ENCODE results near the gene TIMP2. TPM values are rescaled to one million over a fixed set of nuclear protein-coding genes. Genes with fewer than 3 reads are reported as not detected.

The TIMP2 gene
- total and polyA plus RNA-seq, 2 of the 13 experiments (the other 11 are each of a cell fraction or from before 2014, with no cell fraction given), result 3.8 to 8.5 TPM

GRCh38 chr17:78952706-78953105 is 27.5 kb upstream of the TIMP2 start:
- intact Hi-C loops (cut with micrococcal nuclease; ENCODE audit: unreplicated experiment), result no loop called here
- TF ChIP-seq ZNF296 (CRISPR knock-in tag; conservative IDR thresholded peaks at IDR 0.05) (0 out of 2 replicates have a peak, but pooled peaks have one; percentile 25), ZNF205 (CRISPR knock-in tag; IDR thresholded peaks at IDR 0.05) (no peak), SAFB2 (CRISPR knock-in tag; IDR thresholded peaks at IDR 0.05; ENCODE audit: borderline replicate concordance, low read depth) (no peak), KDM2A (CRISPR knock-in tag; IDR thresholded peaks at IDR 0.05; ENCODE audit: borderline replicate concordance, low read depth) (0 out of 2 replicates have a peak, but pooled peaks have one; percentile 3), U2AF1 (optimal IDR thresholded peaks at IDR 0.05; ENCODE audit: low read depth, low read length) (no peak), ZNF800 (CRISPR knock-in tag; IDR thresholded peaks at IDR 0.05) (no peak), TFDP1 (CRISPR knock-in tag; IDR thresholded peaks at IDR 0.05; ENCODE audit: borderline replicate concordance) (no peak), CHD4 (IDR thresholded peaks at IDR 0.05; ENCODE audit: borderline replicate concordance, low read length) (no peak)
- Histone ChIP-seq H4K20me1 (ENCODE audit: insufficient read depth, low read length) (no peaks in the 10 kb centered on the region), H3K27ac (ENCODE audit: extremely low read length, insufficient read depth, low read length) (no peak overlapping the region), H3K4me3 (replicated peaks in 1 of 3; ENCODE audit: insufficient read depth in 1 of 3, low read depth in 2 of 3, low read length in 3 of 3) (peak overlapping the region in 1 of 3 experiments; percentile 61; a peak in 1 of 6 replicates), H3K27me3 (ENCODE audit: control insufficient read depth in 1 of 2, insufficient read depth in 2 of 2, low read length in 2 of 2) (peaks cover 5 to 44% of the 10 kb centered on the region in 2 experiments; a peak in 4 of 5 replicates), H3K4me1 (ENCODE audit: insufficient read depth, low read length) (peaks cover 30% of the 10 kb centered on the region), H3K9me3 (ENCODE audit: low read length) (peaks cover 18% of the 10 kb centered on the region), H3K9ac (ENCODE audit: insufficient read depth, low read depth, low read length) (peak overlapping the region; percentile 27; the same call in 1 of the 2 replicates), H2AFZ (ENCODE audit: low read length) (no peak overlapping the region), H3K4me2 (ENCODE audit: low read depth, low read length) (peak overlapping the region; percentile 68; the same call in 1 of the 2 replicates), H3K79me2 (ENCODE audit: insufficient read depth, low read length) (no peaks in the 10 kb centered on the region), H3K36me3 (replicated peaks in 1 of 2; ENCODE audit: control insufficient read depth in 1 of 2, insufficient read depth in 2 of 2, low read length in 2 of 2) (no peaks in the 10 kb centered on the region)
- BruUV-seq (replicated peaks), result no TSS peak
- 36% methylated on average over 9 of the region's 10 CpGs for whole genome bisulfite sequencing (ENCODE audit: low lambda C conversion rate)
- ATAC-seq (peak; percentile 8; the same call in 1 of the 3 replicates), FAIRE-seq (no peak), DNase-seq (ENCODE audit: low spot score) (no peak)
- CTCF ChIA-PET (ENCODE audit: low intra/inter-chr PET ratio, low total read pairs), result no interaction called here
- POLR2A ChIA-PET, result interaction anchor here (1.2 to 3.4 kb wide), 3 partner anchors 9 to 27 kb away, joined by 3 to 20 read pairs (median 19); partner anchors contain the start of gene LGALS3BP
- in situ Hi-C loops (cut with HindIII; ENCODE audit: extremely low pct_ligation_motif_present, low pct_unique_long_range_greater_than_20kb), result no loop called here
